NCI-H146 treated with DMSO at 0.1 percent for 48 hours (cell line): ENCODE data around the gene CP.
"Not testable (repeated sequence)": the region's sequence is repeated elsewhere in the genome, so short reads cannot be mapped to it uniquely, and the experiment has no call there.

Experiments
- DNase-seq: peaks from one replicate; lab custom pipeline; 2025; ENCODE audit not compliant: unreplicated experiment; lab: John Stamatoyannopoulos, UW

CP gene

GRCh38 chr3:149221783-149222517 lies at the start of gene CP:
CP (minus strand) TSS chr3:149221829; CDS start chr3:149221792, 37 bp downstream.
- DNase-seq = no peak

DNA sequence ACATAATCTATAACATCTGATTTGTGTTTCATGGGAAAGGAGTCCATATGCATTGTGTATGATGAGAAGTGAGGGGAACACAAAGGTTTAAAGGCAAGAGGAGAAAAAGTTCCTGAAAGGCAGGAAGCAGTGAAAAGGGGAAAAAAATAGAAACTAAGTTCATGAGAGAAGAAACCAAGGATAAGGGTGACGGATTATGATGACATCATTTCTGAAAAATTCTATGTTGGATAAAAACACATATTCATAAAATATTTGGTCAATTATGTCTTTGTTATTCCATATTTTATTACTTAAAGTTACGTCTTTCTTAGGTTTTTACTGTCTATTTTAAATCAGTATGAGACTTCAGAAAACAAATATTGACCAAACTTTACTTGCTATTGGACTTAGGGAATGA lies 48.6 kb upstream of the CP start:
- no peak for DNase-seq

GRCh38 chr3:149269687-149270086 lies 48.1 kb upstream of the CP start:
- DNase-seq = no peak

DNA sequence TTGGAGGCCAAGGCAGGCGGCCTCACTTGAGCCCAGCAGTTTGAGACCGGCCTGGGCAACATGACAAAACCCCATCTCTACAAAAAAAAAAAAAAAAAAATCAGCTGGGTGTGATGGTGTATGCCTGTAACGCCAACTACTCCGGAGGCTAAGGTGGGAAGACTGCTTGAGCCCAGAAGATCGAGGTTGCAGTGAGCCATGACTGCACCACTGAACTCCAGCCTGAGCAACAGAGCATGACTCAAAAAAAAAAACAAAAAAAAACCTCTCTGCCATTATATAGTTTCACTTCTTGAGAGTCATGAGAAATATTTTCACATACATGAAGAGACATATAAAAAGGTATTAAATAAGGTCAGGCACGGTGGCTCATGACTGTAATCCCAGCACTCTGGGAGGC lies 45.9 kb upstream of the CP start:
- no peak for DNase-seq

- DNase-seq = no peak
These were observed 45.1 kb upstream of the CP start for GRCh38 chr3:149266736-149267135.

DNA sequence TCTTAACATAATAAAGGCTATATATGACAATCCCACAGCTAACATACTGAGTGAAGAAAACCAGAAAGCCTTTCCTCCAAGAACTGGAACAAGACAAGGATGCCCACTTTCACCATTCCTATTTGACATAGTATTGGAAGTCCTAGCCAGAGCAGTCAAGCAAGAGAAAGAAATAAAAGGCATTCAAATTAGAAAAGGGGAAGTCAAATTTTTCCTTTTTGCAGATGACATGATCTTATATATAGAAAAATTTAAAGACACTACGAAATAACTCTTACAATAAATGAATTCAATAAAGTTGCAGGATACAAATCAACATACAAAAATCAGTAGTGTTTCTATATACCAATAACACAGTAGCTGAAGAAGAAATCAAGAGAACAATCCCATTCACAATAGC lies 42.2 kb upstream of the CP start:
- no peak for DNase-seq

GRCh38 chr3:149258714-149259113 lies 37.1 kb upstream of the CP start:
- DNase-seq = no peak

DNA sequence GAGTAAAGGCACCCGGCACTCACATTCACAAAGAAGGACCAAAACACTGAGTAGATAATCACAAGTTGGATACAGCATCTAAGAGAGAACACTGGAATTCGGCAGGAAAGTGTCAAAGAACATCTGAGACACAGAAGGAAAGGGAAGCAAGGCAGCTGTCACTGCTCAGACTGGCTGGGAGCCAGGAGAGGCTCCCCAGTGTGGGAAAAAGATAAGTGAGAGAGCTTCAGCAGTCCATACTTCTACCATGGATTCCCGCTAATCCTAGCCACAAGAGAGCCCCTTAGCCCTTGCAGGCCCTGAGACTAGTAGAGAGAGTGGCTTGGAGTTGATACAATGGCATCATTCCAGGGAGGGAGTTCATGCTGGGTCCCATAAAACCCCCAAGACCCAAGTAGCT lies 36.7 kb upstream of the CP start:
- DNase-seq = no peak

DNA sequence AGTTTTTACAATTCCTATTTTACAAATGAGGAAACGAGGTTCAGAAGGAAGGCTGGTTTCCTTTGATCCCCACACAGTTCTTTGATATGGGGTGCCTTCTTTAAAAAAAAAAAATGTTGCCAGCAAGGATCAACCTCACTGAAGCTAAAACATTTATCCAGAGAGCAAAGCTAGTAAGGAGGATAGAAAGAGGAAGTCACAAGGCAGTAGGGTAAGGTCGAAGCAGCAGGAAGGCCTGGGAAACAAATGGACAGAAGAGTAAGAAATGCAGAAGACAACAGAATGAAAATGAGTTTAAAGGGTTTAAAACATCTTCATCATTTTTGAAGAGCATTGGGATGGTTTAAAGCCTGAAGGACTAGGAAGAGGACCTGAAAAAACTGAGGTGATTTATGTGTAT lies 30.6 kb upstream of the CP start:
- no peak for DNase-seq

DNA sequence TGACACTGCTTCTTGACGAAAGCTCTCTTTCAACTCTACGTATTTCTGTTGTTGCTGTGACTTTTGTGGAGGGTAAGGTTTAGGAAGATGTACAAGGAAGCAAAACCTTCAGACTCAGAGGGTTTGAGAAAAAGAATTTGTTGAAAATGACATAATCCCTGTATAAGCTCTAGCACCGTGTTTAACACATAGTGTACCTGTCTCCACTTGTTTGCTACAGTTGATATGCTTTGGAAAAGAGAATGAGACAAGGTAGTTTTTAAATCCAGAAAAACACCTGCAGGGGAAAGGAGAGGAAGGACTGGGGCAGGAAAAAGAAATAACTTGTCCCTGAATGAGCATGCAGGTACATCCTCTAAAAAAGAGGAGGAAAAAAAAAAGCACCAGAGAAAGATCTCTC lies 29.6 kb upstream of the CP start:
- no peak for DNase-seq

GRCh38 chr3:149247929-149248691 lies 26.5 kb upstream of the CP start:
- DNase-seq = peak; percentile 24

DNA sequence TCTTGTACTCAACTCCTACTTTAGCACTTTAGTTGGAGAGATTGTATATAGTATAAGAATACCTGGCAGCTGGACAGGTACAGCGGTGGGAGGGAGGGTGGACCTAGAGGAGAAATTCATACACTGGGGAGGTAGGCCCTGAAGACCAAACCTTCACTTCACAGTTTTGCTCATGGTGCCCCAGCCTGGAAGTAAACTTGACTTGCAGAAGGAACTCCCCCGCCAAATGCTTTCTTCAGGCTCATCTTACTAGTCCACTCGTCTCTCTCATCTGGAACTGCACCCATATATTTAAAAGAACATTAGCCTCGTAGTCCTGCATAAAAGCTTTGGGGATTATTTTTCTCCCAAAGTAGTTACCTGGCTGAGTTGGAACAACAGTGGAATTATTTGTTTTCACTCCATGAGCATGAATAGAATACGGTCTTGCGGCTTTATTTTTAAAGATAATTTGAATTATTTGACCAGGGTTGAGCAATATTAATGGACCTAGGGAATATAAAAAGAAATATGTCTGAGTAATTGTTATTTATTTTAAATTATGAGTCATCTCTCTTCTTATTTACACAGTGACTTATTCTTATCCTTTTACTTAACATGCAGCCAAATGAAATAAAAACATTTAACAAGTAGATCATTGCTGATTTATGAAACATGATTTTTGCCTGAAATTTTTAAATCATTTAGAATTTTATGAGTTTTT lies 25.5 kb upstream of the CP start:
- DNase-seq = no peak

- DNase-seq = no peak
These were observed 24.3 kb upstream of the CP start for GRCh38 chr3:149245738-149246451.

DNA sequence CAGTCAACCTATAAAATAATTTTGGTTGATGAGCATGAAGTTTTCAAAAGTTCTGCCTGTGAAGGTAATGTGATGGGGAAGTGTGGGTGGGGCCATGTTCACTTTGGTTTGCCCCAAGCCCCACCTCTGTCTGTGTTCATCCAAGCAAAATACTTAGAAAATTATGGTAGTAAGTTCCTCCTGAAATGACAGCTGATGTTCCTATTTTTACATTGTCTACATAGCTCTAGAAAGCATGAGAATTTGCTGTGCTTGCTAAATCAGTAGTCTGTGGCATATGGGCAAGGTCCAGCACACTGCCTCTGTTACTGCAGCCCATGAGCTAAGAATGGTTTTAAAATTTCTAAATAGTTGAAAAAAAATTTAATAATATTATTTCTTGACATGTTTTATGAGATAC lies 21.9 kb upstream of the CP start:
- DNase-seq = no peak

DNA sequence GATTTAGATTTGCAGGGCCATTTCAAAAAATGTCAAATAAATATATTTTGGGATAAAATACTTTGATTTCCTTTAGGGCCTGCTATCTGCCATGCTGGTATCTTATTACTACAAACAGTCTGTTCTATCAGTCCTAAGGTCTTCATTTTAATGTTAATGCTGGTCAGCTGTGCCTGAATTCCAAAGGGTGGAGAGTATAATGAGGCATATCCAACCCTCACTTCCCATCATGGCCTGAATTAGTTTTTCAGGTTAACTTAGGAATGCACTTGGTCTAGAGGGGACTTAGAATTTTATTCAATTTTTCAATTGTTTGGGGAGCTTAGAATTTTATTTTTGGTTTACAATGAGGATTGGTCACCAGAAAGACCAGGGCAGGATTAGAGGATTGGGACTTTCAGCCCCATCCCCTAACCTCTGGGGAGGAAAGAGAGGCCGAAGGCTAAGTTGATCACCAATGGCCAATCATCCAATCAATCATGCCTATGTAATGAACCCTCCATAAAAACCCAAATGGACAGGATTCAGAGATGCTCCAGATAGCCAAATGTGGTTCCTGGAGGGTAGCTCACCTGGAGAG lies 17.8 kb upstream of the CP start:
- no peak for DNase-seq

- not testable (repeated sequence) for DNase-seq
These were observed 16.6 kb upstream of the CP start for GRCh38 chr3:149238268-149238667.

- DNase-seq = peak; percentile 77
These were observed 14.2 kb upstream of the CP start for GRCh38 chr3:149235599-149236424.

- no peak for DNase-seq
These were observed 13.1 kb upstream of the CP start for GRCh38 chr3:149234671-149235245.

DNA sequence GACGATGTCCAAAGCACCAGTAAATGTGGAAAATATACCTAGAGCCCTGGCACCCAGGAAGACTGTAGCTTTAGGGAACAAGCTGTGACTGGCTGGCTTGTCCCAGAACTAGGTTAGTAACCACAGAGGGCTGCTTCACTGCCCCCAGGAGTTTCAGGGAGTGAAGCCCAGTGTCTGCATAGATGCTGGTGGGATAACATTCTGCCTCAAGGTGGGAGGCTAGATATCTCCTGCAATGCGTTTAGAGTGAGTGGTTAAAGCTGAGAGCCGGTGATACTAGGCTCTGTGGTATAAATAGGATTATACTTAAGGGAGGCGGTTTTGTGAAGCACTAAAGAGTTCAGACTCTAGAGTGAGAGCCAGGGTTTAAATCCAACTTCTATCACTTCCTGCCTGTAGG lies 11.7 kb upstream of the CP start:
- no peak for DNase-seq

GRCh38 chr3:149231871-149232270 lies 10.2 kb upstream of the CP start:
- no peak for DNase-seq
